HK-2 (cell line): ENCODE measurements around the gene BACH2.
"Not testable (repeated sequence)": the region's sequence is repeated elsewhere in the genome, so short reads cannot be mapped to it uniquely, and the experiment has no call there.

Experiments
- DNase-seq: peaks from one replicate; pipeline ENCODE4 v3.0.0-alpha.2; 2018; ENCODE audit not compliant: unreplicated experiment

Gene BACH2

GRCh38 chr6:90214966-90215365 is 81.7 kb downstream of the BACH2 start:
- no peak for DNase-seq

- DNase-seq: no peak
These were observed 82.2 kb downstream of the BACH2 start for GRCh38 chr6:90214461-90214860.

GRCh38 chr6:90212274-90212673 is 84.4 kb downstream of the BACH2 start:
- DNase-seq: no peak

DNA sequence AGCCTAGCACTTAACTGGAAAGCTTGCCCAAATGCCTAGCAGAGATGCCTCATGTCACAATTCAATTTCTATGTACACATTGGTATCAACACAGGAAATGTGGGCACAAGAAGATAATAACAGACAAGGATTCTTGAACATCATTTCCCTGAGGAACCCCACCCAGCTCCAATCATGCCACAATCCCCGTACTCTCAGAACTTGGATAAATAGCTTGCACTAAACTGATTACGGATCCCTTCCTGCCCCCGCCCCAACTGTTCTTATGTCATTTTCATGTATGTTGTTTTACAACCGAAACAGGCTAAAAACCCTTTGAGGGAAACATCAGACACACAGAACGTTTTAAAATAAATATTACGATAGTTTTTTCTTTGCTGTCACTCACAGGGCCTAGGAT is 87.1 kb downstream of the BACH2 start:
- DNase-seq: no peak

DNA sequence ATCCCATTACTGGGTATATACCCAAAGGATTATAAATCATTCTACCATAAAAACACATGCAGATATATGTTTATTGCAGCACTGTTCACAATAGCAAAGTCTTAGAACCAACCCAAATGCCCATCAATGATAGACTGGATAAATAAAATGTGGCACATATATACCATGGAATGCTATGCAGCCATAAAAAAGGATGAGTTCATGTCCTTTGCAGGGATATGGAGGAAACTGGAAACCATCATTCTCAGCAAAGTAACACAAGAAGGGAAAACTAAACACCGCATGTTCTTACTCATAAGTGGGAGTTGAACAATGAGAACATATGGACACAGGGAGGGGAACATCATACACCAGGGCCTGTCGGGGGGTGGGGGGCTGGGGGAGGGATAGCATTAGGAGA is 88.0 kb downstream of the BACH2 start:
- DNase-seq: not testable (repeated sequence)

GRCh38 chr6:90204327-90205056 is 92.2 kb downstream of the BACH2 start:
- DNase-seq: no peak

DNA sequence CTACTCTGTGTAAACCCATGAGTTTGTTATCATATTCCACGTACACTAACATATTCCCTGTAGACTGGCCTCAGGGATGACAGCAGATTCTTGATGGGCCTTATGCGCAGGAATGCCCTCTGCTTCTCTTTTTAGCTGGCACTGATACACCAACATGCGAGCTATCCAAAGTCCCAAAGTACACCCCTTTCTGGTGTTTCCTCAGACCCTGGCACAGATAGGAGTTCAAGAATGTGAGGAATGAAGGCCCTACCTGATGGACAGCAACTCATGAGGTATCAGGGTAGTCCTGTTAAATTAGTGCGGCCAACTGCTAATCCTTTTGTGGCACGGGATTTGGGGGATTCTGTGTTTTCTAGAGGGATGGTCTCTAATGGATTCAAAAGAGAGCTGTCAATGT is 93.0 kb downstream of the BACH2 start:
- DNase-seq: no peak

DNA sequence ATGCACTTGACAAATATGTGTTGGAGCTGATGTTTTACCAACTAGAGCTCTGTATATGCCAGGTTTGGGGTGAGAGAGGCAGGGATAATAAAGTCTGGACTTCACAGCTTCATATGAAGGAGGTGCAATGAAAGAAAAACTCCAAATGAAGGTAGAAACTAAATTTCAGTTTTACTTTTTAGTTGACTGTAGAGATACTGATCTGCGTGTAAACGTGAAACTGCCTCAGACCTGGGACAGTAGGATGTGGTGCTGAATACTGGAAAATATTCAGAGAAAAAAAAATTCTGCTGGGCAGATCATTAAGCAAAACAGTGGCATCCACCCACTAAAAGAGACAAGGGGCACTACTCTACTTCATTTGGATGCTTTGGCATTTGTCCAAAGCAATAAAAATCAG is 94.5 kb downstream of the BACH2 start:
- no peak for DNase-seq

- DNase-seq: no peak
These were observed 96.7 kb downstream of the BACH2 start for GRCh38 chr6:90199900-90200299.

- DNase-seq: no peak
These were observed 97.8 kb downstream of the BACH2 start for GRCh38 chr6:90198758-90199425.

DNA sequence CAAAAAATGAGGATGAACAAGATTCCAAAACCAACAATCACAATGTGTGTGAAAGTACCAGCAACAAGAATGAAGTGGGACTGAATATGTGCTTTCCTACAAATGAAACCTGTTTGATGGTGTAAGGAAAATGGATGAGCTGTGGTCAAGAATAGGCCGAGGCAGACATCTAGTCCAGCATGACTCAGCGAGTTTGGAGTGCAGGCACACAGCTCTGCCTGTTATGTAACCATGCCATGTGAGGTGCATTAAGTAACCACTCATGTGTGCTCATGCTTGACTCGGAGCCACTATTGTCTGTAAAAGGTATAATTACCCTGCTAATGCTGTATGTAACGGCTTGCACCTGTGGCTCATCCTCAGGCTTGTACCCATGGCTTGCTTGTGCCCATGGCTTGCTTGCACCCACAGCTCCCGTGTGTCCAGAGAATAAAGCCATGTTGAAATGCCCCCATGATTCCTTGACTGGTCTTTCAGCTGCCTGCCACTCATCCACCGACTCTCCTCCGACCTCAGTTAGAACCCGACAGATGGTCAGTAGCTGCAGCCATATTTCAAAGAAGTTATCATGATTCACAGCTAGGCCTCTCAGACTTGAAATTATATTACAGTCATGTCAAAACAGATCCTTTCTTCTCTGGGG is 98.7 kb downstream of the BACH2 start:
- DNase-seq: peak; percentile 24

- DNase-seq: no peak
These were observed 101.4 kb downstream of the BACH2 start for GRCh38 chr6:90195094-90195829.

- DNase-seq: no peak
These were observed 102.2 kb downstream of the BACH2 start for GRCh38 chr6:90194371-90194841.

DNA sequence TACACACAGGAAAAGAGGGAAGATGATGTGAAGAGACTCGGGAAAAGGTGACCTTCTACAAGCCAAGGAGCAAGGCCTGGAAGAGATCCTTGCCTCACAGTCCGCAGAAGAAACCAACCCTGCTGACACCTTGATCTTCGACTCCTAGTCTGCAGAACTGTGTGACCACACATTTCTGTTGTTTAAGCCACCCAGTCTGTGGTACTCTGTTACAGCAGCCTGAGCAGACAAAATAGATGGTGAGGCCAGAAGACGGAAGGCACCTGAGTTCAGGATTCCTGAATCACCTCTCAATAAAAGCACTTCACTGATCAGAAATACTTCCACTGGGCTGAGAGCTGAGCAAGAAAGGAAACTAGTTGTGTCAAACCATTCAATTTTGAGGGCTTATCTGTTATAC is 103.3 kb downstream of the BACH2 start:
- no peak for DNase-seq

- DNase-seq: no peak
These were observed 103.8 kb downstream of the BACH2 start for GRCh38 chr6:90192857-90193256.

DNA sequence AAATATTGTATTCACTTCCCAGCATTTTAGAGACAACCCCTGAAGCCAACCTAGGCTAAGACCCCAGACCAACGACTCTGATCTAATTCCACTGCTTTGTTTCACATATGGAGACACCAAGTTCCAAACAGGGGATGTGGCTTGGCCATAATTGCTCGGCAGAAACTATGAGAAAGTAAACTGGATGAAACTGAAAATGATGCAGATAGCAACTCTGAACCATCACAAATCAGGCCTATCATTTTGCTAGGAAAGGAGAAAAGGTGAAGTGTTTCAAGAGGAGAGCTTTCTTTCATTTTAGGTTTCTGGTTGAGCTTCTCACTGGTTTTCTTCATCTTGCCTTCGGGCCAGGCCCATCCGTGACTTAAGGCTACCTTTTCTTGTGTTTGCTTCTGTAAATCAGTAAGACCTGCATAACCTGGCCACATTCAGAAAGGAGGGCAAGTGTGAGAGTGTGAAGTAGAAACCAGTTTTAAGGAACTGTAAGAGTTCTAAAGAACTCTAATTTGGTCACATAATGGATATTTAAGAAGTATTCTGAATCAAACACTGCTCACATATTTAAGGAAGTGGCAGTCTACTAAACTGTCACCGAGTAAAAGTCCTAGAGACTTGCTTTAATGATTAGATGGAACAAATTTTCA is 105.8 kb downstream of the BACH2 start:
- no peak for DNase-seq

DNA sequence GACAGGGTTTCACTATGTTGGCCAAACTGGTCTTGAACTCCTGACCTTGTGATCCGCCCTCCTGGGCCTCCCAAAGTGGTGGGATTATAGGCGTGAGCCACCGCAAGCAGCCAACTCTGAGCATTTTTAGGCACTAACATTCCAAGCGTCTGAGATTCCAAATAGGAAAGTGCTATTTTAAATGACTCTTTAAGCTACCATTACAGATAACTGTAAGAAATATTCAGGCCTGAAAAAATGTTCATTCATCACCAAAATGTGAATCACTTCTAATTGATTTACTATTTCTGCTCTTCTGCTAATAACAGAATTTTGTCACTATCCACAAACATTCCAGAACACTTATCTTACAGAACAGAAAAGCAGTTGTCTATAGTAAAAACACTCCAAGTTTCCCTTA is 106.5 kb downstream of the BACH2 start:
- DNase-seq: no peak

DNA sequence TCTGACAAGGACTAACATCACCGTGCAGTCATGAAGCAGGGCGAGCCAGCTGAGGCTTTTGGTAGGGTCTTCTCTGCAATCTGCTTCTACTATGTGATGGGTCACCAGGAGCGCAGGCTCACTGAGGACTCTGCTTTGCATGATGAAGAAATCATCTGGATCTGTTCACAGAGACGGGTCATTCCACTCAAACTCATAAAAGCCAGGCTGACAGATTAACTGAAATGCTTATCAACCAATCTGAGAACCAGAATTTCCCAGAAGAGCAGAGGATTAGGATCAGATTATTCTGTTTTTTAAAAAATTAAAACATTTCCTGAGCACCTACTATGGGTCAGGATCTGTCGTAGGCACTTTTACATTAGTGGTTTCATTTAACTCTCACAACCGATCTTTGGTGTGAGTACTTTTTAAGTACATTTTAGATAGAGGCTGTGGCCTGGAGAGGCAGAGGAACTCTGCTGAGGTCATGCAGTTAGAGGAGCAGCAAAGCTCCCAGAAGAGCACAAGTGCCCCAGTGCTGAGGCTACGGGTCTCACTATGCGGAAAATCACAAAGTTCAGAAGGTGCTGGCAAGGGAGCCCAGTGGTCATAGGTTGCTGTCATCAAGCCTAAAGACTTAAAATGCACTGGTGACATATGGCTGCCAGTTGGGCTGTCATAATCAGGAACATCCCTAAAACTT is 109.1 kb downstream of the BACH2 start:
- DNase-seq: no peak

GRCh38 chr6:90186637-90187371 is 109.8 kb downstream of the BACH2 start:
- no peak for DNase-seq

DNA sequence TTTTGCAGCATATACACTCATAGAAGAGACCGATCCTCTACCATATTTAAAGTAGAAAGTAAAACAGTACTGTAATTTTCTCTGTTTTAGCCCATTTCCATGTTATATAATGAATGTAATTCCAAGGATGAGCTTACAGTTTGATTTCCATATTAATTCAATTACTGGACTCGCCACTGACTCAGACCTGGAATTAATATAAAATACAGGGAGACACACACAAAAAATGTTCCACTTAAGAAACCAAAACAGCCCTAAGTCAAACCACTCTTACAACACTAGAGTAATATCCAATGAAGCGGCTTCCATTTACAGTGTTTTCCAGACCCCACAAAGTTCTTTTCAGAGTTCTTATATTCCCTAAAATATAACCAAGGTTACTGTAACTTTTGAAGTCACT is 110.6 kb downstream of the BACH2 start:
- no peak for DNase-seq
